Measurements from ENCODE around the gene NACAD.
"Not testable (repeated sequence)": the region's sequence is repeated elsewhere in the genome, so short reads cannot be mapped to it uniquely, and the experiment has no call there.

NACAD gene

GRCh38 chr7:45055016-45055415, 33.8 kb downstream of the NACAD start:
- DNase-seq (ENCODE audit: low spot score), result no peak

GRCh38 chr7:45054442-45054841, 34.3 kb downstream of the NACAD start:
- DNase-seq (ENCODE audit: low spot score), result no peak

GRCh38 chr7:45053941-45054340, 34.8 kb downstream of the NACAD start:
- no peak for DNase-seq (ENCODE audit: low spot score)

GRCh38 chr7:45053401-45053800, 35.4 kb downstream of the NACAD start:
- DNase-seq (ENCODE audit: low spot score), result no peak

GRCh38 chr7:45052011-45052410, 36.8 kb downstream of the NACAD start:
- DNase-seq (ENCODE audit: low spot score), result no peak

- no peak for DNase-seq (ENCODE audit: low spot score)
Observed at GRCh38 chr7:45050198-45050597, 38.6 kb downstream of the NACAD start.

GRCh38 chr7:45048748-45049147, 40.0 kb downstream of the NACAD start:
- no peak for DNase-seq (ENCODE audit: low spot score)

GRCh38 chr7:45044338-45044737, 44.4 kb downstream of the NACAD start:
- DNase-seq (ENCODE audit: low spot score), result no peak

- no peak for DNase-seq (ENCODE audit: low spot score)
Observed at GRCh38 chr7:45039106-45039505, 49.7 kb downstream of the NACAD start.

GRCh38 chr7:45037876-45038275, 50.9 kb downstream of the NACAD start:
- DNase-seq (ENCODE audit: low spot score), result no peak

GRCh38 chr7:45036796-45037195, 52.0 kb downstream of the NACAD start:
- DNase-seq (ENCODE audit: low spot score), result no peak

- no peak for DNase-seq (ENCODE audit: low spot score)
Observed at GRCh38 chr7:45036317-45036716, 52.5 kb downstream of the NACAD start.

GRCh38 chr7:45035893-45036292, 52.9 kb downstream of the NACAD start:
- DNase-seq (ENCODE audit: low spot score), result no peak

- no peak for DNase-seq (ENCODE audit: low spot score)
Observed at GRCh38 chr7:45035371-45035770, 53.4 kb downstream of the NACAD start.

GRCh38 chr7:45034710-45035109, 54.1 kb downstream of the NACAD start:
- DNase-seq (ENCODE audit: low spot score), result not testable (repeated sequence)

GRCh38 chr7:45033931-45034290, 54.9 kb downstream of the NACAD start:
- no peak for DNase-seq (ENCODE audit: low spot score)

GRCh38 chr7:45033261-45033930, 55.4 kb downstream of the NACAD start:
- DNase-seq (ENCODE audit: low spot score), result no peak

- DNase-seq (ENCODE audit: low spot score), result no peak
Observed at GRCh38 chr7:45032421-45032820, 56.3 kb downstream of the NACAD start.

GRCh38 chr7:45031829-45032228, 56.9 kb downstream of the NACAD start:
- no peak for DNase-seq (ENCODE audit: low spot score)
